ENCODE measurements around the gene PAGE4.

DNA sequence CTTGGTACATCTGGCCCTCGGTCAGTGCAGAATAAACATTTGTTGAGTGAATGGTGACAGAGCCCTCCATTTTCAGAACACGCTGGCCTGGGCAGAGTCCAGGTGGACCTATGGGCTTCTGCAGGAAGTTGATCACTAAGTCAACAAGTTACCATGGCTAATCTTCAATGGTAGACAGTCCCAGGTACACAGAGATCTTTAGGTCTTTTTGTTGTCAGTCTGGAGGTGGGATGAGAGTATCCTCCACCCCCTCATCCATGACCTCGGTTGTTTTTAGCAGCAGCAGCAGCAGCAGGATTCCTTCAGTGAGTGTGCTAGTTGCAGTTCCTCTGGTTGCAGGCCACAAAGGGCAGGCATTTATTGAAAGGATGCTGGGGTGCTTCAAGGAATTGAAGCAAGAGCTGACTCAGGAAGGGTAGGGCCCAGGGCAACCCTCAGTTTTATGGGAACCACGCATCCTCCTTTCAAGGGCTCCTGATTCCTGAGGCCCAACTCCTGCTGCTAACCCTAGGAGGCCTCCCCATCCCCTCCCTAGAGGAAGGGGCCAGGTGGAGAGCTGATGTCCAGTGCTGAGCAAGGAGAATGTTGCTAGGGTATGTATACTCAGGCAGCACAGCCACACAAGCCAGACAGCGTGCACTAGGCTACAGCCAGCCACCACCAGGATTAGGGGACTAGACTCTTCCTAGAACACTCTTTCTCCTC, 48.4 kb downstream of the PAGE4 start:
- TF ChIP-seq, protein P1, sequence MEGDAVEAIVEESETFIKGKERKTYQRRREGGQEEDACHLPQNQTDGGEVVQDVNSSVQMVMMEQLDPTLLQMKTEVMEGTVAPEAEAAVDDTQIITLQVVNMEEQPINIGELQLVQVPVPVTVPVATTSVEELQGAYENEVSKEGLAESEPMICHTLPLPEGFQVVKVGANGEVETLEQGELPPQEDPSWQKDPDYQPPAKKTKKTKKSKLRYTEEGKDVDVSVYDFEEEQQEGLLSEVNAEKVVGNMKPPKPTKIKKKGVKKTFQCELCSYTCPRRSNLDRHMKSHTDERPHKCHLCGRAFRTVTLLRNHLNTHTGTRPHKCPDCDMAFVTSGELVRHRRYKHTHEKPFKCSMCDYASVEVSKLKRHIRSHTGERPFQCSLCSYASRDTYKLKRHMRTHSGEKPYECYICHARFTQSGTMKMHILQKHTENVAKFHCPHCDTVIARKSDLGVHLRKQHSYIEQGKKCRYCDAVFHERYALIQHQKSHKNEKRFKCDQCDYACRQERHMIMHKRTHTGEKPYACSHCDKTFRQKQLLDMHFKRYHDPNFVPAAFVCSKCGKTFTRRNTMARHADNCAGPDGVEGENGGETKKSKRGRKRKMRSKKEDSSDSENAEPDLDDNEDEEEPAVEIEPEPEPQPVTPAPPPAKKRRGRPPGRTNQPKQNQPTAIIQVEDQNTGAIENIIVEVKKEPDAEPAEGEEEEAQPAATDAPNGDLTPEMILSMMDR (conservative IDR thresholded peaks at IDR 0.05 in 1 of 2, IDR thresholded peaks at IDR 0.05 in 1 of 2; ENCODE audit: low read depth in 1 of 2, low read length in 2 of 2) = no peak
- no peak for TF ChIP-seq EZH2 (IDR thresholded peaks at IDR 0.05; ENCODE audit: low read length, missing control alignments)
